Ishikawa (cell line): ENCODE data around the gene ELMO1.

Source experiments
- CEBPB ChIP-seq: IDR thresholded peaks from 2 replicates; pipeline ENCODE4 v1.6.1; 2012
- CREB1 ChIP-seq: IDR thresholded peaks from 2 replicates; pipeline ENCODE4 v1.6.1; 2012; ENCODE audit warnings: low read depth
- EGR1 ChIP-seq: IDR thresholded peaks from 2 replicates; pipeline ENCODE4 v1.6.1; 2012
- EP300 ChIP-seq: IDR thresholded peaks from 2 replicates; pipeline ENCODE4 v1.6.1; 2012; ENCODE audit warnings: borderline replicate concordance
- FOXM1 ChIP-seq: IDR thresholded peaks from 2 replicates; pipeline ENCODE4 v1.6.1; 2012; ENCODE audit warnings: low read depth, borderline replicate concordance
- NFIC ChIP-seq: IDR thresholded peaks from 2 replicates; pipeline ENCODE4 v1.6.1; 2012
- RAD21 ChIP-seq: IDR thresholded peaks from 2 replicates; pipeline ENCODE4 v1.6.1; 2012; ENCODE audit warnings: low read depth
- TAF1 ChIP-seq: IDR thresholded peaks from 2 replicates; pipeline ENCODE4 v1.6.1; 2012; ENCODE audit warnings: low read depth, mild to moderate bottlenecking
- TCF12 ChIP-seq: IDR thresholded peaks from 2 replicates; pipeline ENCODE4 v1.6.1; 2012; ENCODE audit warnings: low read depth
- TEAD4 ChIP-seq: IDR thresholded peaks from 2 replicates; pipeline ENCODE4 v1.6.1; 2012
- TF ChIP-seq, protein P1 (sequence below): IDR thresholded peaks from 2 replicates; pipeline ENCODE4 v1.6.1; 2012; ENCODE audit warnings: low read depth, mild to moderate bottlenecking

DNA sequence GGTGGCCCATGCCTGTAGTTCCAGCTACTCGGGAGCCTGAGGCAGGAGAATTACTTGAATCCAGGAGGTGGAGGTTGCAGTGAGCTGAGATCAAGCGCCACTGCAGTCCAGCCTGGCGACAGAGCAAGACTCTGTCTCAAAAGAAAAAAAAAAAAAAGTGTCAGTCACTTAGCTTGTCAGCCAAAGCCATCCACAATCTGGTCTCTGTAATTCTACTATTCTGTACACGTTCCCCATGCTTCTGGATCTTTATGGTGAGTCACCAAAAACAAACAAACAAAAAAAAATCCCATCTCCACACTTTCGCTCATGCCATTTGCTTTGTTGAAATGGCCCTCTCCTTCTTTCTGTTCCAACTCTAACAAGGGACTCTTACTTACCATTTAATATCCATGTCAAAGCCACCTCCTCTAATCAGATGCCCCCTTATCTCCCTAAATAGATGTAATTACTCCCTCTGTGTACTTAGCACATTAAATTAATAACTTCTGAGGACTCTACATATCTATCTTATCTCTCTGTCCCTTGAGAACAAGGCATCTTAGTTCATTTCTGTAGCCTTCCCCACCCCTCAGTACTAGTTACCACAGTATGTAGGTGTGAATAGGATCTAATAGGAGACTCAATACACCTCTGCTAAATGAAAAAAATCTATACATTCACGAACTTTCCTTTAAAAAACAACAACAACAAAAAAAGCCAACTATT is 128.4 kb downstream of the ELMO1 start:
- TF ChIP-seq CREB1, result no peak
- TF ChIP-seq RAD21, result no peak
- TF ChIP-seq EP300, result no peak
- no peak for TF ChIP-seq TCF12
- TF ChIP-seq, protein P1, sequence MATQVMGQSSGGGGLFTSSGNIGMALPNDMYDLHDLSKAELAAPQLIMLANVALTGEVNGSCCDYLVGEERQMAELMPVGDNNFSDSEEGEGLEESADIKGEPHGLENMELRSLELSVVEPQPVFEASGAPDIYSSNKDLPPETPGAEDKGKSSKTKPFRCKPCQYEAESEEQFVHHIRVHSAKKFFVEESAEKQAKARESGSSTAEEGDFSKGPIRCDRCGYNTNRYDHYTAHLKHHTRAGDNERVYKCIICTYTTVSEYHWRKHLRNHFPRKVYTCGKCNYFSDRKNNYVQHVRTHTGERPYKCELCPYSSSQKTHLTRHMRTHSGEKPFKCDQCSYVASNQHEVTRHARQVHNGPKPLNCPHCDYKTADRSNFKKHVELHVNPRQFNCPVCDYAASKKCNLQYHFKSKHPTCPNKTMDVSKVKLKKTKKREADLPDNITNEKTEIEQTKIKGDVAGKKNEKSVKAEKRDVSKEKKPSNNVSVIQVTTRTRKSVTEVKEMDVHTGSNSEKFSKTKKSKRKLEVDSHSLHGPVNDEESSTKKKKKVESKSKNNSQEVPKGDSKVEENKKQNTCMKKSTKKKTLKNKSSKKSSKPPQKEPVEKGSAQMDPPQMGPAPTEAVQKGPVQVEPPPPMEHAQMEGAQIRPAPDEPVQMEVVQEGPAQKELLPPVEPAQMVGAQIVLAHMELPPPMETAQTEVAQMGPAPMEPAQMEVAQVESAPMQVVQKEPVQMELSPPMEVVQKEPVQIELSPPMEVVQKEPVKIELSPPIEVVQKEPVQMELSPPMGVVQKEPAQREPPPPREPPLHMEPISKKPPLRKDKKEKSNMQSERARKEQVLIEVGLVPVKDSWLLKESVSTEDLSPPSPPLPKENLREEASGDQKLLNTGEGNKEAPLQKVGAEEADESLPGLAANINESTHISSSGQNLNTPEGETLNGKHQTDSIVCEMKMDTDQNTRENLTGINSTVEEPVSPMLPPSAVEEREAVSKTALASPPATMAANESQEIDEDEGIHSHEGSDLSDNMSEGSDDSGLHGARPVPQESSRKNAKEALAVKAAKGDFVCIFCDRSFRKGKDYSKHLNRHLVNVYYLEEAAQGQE, result no peak
- TF ChIP-seq TEAD4, result no peak
- TF ChIP-seq TAF1, result no peak
- no peak for TF ChIP-seq CEBPB
- no peak for TF ChIP-seq FOXM1
- TF ChIP-seq EGR1, result no peak
- TF ChIP-seq NFIC, result no peak
